Measurements from ENCODE around the gene PSG4.
"Not testable (repeated sequence)": the region's sequence is repeated elsewhere in the genome, so short reads cannot be mapped to it uniquely, and the experiment has no call there.

DNA sequence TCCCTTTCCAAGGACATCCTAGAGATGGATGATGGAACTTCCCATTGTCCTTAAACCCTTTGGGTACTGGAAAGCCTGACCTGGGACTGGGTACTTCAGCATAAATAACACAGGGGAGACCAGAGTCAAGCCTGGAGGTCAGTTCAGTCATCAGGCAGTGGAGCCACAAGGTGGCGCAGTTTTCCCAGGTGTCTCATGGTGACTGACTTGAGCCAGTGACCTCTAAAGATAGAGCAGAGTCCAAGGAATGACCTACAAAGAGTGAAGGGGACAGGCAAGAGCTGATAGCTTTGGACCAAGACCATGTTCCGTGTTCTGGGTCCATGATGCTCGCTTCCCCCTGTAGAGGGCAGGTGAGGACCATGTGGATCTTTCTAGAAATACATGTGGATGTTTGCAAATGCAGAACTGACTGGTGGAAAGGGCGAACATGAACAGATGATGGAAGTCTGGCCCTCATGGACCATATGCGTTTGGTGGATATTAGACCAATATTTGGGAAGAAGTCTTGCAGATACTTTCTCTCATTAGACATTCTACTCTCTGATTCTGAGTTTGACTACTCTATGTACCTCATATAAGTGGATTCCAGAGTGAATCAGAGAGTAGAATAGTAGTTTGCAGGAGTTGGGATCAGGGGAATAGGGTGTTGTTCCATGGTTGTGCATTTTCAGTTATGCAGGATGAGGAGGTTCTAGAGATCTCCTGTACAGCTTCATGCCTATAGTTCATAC is 6.6 kb downstream of the PSG4 start:
- TF ChIP-seq POLR2A (IDR thresholded peaks at IDR 0.05; ENCODE audit: control extremely low read depth in 1 of 2, low read depth in 2 of 2, low read length in 2 of 2); NANOG (IDR thresholded peaks at IDR 0.05; ENCODE audit: insufficient read depth, low read depth, low read length, poor library complexity, severe bottlenecking); SP1 (IDR thresholded peaks at IDR 0.05; ENCODE audit: low read depth, low read length); CBX8 (IDR thresholded peaks at IDR 0.05; ENCODE audit: borderline replicate concordance, low read depth, low read length): not testable (repeated sequence)
